GM19099 (cell line): ENCODE results near the gene PSMD13.
"Not testable (repeated sequence)": the region's sequence is repeated elsewhere in the genome, so short reads cannot be mapped to it uniquely, and the experiment has no call there.

ENCODE experiments used
- POLR2A ChIP-seq: IDR thresholded peaks from 3 replicates; pipeline ENCODE4 v1.6.1; 2011; ENCODE audit warnings: low read depth; ENCODE audit not compliant: insufficient read length; ENCODE audit errors: extremely low read depth

The PSMD13 gene

GRCh38 chr11:236774-237767, at the start of gene PSMD13:
Gene PSMD13, plus strand, starts transcription at chr11:236976. Its CDS starts 74 bp downstream, at chr11:237050.
- TF ChIP-seq POLR2A = peak; percentile 76

- TF ChIP-seq POLR2A = not testable (repeated sequence)
Observed at GRCh38 chr11:192674-193128, 44.1 kb upstream of the PSMD13 start, which contains the start of gene SCGB1C1. Gene SCGB1C1, plus strand, starts transcription at chr11:193078. Its CDS starts 22 bp downstream, at chr11:193100.

GRCh38 chr11:196786-197731, 39.7 kb upstream of the PSMD13 start:
- TF ChIP-seq POLR2A = no peak

DNA sequence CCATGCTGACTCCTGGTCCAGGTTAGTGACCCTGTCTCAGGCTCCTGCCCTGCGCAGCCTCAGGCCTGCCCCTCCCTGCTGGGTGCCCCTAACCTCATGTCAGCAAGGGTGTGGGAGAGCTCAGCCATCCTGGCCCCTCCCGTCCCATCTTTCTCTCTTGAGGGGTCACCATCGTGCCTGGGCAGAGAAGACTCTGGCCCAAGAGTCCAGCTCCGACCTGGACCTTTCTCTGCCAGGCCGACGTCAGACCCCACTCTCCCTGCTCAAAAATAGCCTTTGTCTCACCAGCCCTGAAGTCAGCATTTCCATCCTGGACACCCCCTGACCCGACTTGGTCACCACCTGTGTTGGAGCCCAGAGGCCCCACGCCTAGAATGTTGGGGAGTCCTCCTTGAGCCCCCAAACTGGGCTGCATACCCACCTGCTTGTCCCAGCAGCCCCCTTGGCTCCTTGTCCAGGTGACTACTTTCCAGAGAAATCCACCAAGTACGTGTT, 39.0 kb upstream of the PSMD13 start:
- TF ChIP-seq POLR2A = no peak

GRCh38 chr11:198236-198806, 38.5 kb upstream of the PSMD13 start:
- no peak for TF ChIP-seq POLR2A

DNA sequence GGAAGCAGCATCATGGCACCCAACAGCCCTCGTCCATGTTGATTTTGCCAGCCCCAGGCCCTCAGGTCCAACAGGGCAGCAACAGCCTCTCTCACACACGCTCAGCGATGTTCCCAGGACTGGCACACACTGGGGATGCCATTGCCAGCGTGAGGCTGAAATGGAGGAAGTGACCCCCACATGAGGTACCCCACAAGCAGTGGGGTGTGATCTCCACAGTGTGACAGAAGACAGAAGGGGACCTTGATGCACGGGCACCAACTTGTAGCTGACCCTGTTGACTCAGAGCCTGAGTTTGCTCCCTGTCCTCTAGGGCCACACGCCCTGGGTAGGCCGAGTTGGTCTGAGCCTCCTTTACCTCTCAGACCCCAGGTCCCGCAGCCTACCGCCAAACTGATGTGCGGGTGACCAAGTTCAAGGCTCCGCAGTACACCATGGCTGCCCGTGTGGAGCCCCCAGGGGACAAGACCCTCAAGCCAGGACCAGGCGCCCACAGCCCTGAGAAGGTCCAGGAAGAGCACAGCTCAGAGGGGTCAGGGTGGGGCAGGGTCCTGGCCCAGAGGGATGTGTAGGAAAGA, 37.7 kb upstream of the PSMD13 start:
- no peak for TF ChIP-seq POLR2A

DNA sequence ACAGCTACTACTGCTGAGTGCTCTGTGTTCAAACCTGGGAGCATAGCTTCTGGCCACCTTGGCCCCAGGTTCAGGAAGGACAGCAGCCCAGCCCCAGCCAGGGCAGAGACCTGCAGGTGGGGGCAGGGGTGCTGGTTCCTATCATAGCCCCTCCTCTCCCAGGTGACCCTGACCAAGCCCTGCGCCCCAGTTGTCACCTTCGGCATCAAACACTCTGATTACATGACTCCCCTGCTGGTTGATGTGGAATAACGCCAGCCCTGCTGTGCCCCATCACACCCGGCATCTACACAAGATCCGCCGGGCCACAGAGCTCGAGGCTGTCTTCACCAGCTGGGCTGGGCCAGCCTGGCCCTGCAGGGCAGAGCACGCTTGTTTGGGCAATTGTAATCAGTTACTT, 37.0 kb upstream of the PSMD13 start:
- TF ChIP-seq POLR2A = no peak

- no peak for TF ChIP-seq POLR2A
Observed at GRCh38 chr11:200224-201003, 36.4 kb upstream of the PSMD13 start.

DNA sequence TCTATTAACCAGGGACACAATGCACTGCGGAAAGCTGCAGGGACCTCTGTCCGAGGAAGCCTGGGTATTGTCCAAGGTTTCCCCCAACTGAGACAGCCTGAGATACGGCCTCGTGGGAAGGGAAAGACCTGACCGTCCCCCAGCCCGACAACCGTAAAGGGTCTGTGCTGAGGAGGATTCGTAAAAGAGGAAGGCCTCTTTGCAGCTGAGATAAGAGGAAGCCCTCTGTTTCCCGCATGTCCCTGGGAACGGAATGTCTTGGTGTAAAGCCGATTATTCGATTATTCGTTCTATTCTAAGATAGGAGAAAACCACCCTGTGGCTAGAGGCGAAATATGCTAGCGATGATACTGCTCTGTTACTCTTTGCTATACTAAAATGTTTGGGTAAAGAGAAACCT, 34.8 kb upstream of the PSMD13 start:
- no peak for TF ChIP-seq POLR2A

DNA sequence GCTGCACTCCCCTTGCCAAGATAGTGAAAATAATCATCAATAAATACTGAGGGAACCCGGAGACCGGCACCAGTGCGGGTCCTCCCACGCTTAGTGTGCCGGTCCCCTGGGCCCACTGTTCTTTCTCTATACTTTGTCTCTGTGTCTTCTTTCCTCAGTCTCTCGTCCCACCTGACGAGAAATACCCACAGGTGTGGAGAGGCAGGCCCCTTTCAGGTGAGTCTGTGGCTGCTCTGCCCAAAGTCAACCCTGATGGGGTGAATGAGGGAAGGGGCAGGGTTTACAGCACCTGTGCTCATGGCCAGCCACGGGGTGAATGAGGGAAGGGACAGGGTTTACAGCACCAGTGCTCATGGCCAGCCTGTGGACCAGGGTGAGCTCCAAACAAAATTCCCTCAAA, 34.3 kb upstream of the PSMD13 start:
- no peak for TF ChIP-seq POLR2A

DNA sequence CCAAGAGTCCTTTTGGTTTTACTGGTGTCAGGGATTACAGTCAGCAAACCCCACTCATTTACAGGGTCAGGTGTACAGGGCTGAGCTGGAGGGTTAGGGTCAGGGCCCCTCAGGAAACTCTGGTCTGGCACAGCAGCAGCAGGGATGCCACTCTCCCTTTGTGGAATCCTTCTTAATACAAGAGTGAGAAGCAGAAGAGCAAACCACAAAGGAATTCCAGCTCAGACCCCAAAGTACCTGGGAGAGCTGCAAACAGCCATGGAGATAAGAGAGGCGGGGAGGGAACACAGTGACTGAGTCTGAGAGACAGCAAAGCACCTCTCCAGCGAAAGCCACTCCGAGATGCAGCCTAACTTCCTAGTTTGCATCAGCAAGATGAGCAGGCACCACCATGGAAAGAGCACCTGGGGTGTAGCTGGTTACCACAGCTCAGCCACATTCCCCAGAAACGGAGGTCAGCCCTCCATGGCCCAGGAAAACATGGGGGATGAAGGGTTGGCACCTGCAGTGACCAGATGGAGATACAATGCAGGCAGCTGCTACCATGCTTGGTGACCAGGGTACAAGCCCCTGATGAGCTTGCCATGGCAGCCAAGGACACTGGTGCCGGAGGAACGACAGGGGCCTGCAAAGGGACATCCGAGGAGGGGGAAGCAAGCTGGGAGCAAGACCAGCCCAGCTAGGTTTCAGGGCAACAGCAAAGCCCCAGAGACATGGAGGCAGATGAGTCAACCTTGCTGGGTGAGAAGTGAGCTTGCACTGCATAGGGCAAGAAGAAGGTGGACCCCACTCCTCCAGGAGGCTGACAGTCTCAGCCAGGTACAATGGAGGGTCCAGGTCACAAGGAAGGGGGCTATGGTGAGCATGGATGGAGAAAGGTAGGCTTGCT, 33.5 kb upstream of the PSMD13 start:
- TF ChIP-seq POLR2A = no peak

DNA sequence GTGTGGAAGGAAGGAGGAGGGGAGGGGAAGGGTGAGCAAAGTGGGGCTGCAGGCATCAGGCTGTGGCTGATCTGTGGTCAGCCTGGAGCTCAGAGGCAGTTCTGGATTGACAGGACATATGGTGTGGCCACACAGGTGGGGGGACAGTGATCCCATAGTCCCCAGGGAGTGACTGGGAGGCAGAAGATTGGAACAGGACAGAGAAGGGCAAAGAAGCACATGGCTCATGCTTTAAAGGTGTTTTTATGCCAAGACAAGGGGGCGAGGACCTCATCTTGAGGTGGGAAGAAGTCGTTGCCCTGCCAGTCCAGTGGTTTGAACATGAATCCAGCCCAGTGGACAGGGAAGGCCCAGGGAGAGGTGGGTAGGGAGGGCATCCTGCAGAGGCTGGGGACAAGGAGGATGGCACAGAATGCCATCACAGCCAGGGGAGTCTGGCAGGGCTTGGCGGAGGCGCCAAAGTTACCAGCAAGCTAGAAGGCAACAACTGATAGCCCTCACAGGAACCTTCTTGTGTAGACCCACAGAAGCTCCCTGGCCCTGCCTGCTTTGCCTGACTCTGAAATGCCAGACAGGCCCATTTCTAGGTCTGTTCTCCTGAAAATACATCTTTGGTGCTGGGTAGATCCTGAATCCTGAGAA, 32.7 kb upstream of the PSMD13 start:
- TF ChIP-seq POLR2A = no peak
